HG02642 (cell line): ENCODE data around the gene RLF.

Experiments
- ATAC-seq: cut with Tn5 transposase; IDR thresholded peaks from one replicate; pipeline ENCODE4 v1.9.1; 2021; ENCODE audit warnings: mild to moderate bottlenecking; ENCODE audit not compliant: unreplicated experiment, poor library complexity

The RLF gene

DNA sequence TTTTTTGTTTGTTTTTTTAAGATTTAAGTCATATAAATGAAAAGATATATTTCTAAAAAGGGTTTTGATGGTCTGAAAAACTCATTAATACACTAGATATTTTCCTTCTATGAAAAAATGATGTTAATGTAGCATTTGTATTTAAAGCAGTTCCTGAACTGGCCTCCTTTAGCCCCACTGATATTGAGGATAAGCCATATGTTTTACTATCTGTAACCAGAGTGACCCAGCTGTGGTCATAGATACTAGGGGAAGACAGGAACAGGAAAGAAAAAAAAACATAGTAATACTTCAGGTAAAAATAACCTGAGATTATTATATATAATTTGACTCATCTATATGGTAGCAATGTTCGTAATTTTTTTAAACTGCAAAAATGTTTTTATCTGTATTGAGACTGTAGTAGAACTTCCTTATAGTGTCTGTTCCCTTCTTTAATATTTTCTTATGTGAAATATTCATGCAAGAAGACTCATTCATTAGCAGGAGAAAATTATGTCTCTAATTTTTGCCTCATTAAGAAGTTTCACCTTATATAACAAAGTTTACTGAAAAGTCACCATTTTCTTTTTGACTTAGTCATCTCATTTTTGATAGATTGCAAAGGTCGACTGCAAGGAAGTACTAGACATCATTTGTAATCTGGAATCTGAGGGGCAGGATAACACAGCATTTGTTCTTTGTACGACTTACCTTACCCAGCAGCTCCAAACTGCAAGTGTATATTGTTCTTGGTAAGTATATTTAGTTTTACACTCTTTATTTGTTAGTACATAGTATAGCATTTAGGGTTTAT lies 61.0 kb downstream of the RLF start:
- no peak for ATAC-seq

DNA sequence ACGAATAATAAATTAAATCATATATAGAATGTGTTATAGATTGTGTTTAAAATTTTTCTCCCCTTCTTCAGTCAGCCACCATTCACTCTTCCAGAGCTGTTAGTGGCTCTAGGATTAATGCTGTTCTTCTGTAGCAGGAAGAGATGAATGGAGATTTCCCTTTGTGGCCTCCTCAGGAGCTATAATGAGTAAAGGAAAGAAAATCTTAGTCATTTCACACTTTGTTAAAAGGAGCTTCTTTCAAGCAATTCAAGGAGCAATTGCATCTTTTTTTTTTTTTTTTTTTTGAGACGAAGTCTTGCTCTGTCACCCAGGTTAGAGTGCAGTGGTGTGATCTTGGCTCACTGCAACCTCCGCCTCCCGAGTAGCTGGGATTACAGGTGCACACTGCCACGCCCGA lies 62.9 kb downstream of the RLF start:
- ATAC-seq: no peak

DNA sequence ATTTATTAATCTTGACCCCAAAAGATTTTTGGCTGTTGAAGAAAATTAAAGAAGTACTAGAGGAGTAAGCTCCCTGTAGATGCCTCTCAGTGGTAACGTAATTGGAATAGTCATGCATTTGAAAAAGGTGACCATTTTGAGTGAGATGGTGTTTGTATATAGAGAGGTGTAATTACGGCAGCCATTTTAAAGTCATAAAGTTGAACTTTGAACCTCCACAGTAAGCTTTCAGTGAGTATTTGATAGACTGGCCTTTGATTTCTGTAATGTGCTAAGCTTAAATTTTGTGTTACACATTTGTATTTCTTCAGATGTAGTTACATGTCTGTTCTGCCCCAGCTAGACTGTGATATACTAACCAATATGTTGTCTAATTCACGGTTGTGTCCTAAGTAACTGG lies 65.0 kb downstream of the RLF start:
- ATAC-seq: no peak

DNA sequence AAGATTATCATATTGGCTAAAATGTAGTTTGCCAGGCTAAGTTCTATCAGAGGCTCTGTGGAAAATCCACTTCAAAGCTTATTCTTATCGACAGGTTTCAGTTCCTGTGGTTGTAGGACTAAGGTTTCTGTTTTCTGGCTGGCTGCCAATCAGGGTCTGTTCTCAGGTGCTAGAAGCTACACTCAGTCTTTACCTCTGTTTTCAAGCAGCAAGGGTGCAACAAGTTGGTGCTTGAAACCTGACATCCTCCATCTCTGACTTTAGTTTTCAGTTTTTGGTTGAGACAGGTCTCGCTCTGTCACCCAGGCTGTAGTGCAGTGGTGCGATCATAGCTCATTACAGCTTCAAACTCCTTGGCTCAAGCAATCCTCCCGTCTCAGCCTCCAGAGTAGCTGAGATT lies 71.3 kb downstream of the RLF start:
- peak; percentile 86 for ATAC-seq

DNA sequence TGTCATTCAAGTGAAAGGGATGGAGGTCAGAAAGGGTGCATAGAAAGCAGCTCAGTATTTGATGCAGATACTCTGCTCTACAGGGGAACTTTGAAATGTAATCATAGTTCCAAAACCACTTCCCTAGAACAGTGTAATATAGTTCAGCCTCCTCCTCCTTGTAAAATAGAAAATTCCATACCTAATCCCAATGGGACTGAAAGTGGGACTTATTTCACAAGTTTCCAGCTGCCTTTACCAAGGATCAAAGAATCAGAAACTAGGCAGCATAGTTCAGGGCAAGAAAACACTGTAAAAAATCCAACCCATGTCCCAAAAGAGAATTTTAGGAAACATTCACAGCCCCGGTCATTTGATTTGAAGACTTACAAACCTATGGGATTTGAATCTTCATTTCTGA lies 78.4 kb downstream of the RLF start:
- no peak for ATAC-seq

DNA sequence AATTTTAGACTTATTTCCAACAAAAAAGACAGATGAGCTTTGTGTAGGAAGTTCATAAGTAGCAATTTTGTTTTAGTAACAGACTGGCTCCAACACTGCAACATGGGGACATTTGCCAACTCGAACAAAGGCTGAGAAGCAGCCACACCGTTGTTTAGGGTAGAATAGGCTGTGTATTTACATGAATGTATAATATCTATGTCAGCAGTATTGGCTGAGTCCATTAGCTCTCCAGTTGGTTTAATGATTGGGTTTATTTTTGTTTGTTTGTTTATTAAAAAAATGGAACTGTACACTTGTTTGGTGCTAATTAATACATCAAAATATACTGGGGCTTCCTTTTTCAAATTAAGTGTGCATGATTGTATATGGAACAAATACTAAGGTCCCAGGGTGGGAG lies 79.2 kb downstream of the RLF start:
- ATAC-seq: no peak

DNA sequence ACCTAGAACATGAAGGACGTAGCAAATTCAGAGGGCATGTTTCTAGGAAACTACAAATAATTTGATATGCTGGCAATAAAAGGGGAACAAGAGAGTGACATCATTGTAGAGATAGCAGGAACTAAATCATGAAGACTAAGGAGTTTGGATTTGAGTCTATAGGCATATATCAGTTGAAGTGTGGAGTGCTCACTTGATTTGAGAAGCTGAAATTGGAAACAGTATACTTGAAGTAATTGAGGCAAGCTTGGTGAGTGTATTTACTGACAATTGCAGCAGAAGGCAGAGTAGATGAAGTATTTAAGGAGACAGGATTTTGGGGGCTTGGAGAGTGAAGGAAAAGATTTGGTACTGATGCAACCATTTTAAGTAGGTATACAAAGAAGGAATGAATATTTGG lies 80.2 kb downstream of the RLF start:
- ATAC-seq: peak; percentile 9

DNA sequence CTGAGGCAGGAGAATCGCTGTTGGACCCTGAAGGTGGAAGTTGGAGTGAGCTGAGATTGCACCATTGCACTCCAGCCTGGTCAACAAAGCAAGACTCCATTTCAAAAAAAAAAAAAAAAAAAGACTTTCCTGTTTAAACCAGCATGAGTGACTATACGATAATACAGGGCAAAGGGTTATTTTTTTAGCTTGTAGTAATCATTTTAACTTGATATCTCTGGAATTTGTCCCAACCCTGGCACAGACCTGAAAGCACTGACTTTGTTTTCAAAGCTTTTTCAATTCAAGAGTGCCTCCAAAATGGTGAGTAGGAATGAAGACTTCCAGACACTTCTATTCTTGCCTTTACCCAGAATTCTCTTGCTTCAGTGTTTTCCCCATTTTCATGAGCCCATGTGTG lies 82.2 kb downstream of the RLF start:
- ATAC-seq: no peak

DNA sequence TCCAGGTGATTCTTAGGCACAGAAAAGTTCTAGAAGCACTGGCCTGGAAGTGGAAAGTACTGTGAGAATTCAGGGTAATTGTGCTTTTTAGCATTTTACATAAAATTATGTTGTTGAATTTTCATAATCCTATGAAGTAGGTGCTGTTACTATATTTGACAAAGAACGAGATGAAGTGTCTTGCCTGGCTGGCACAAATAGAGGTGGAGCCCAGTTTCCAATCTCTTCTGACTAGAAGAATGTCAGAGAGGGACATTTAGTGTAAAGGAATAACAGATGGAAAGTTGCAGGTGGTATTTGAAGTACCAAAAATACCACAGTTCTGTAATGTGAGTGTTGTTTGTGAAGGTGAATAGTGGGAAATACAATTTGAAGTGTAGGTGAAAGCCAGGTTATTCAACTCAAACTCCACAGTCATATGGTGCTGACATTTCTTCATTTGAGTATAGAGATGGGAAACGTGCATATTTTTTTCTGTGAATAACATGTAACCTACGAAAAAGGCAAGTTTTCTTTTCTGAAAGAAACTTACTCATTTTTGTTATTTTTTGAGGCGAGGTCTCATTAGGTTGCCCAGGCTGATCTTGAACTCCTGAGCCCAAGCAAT lies 83.1 kb downstream of the RLF start:
- no peak for ATAC-seq

DNA sequence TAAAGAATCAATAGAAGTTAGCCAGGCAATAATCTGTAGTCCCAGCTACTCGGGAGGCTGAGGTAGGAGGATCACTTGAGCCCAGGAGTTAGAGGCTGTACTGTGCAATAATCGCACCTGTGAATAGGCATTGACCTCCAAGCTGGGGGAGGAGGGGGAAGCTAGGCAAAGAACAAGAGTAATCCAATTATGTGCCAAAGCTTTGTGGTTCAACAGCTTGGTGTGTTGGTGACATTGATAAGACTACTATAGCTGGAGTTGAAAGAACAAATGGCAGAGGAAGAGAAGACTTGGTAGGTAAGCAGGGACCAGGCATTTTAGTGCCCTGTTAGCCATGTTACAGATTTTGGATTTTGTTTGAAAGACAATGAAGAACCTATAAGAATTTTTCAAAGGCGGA lies 84.5 kb downstream of the RLF start:
- ATAC-seq: no peak

DNA sequence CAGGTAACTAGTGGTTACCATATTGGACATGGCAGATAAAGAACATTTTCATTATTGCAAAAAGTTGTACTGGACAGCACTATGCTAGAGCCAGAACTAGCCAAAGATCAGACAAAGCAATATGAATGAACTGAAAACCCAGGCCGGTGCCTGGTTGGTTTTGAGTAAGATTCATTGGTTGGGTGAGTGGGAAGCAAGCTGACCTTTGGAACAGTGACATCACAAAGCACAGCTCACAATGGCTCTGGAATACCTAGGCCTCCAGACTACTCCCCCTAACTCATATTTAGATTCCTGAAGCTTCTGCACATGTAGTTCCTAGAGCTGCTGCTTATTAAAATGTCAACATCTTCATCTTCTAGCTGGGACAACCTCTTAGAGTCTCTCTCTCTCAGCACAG lies 86.5 kb downstream of the RLF start, which contains the start of gene TMCO2:
Gene TMCO2 (plus strand): TSS at position 283 of the 400 bp plus-strand sequence. CDS start 57 bp downstream, at position 340.
- ATAC-seq: no peak

DNA sequence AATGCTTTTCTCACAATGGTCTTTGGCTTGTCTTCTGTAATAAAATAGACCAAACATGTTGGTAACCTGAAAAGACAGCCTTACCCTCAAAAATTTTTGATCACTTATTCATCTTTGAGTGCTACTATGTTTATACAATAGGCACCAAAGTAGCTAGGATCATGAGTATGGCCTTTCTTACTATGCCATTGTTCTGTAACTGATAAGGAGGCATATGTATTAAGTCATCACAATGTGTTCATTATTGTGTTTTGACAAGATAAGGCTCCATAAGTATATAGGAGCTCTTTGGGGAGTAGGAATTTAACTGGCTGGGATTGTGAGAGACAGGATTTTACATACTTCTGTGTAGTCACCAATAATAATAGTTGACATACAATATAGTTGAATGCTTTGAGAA lies 87.2 kb downstream of the RLF start:
- no peak for ATAC-seq

DNA sequence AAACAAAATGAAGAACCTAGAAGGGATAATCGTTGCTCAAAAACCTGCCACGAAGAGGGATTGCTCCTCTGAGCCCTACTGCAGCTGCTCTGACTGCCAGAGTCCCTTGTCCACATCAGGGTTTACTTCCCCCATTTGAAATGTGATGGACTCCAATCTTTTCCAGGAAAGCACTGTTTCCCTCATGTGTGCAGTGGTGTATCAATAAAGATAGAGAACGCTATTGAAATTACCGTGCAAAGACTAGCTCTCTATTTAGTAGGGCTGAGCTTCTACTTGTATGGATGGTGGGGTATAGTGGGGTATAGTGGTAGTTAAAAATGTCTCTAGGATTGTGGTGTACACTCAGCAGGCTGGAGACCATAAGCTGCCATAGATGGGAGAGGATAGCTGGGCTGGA lies 90.3 kb downstream of the RLF start:
- no peak for ATAC-seq

DNA sequence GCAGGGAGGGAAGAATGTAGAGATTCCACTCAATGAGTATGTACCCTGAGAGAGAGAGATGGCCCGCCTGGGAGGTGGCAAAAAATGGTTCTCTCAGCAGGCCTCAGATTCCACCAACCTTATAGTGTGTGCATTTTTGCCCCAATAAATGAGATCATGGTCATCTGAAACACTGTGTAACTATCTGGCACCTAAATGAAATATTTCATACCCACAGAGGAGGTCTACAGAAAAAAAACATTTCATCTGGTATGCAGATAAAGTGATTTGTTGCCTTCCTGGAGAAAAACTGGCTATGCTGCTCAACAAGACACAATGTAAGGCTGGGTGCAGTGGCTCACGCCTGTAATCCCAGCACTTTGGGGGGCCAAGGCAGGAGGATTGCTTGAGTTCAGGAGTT lies 91.4 kb downstream of the RLF start:
- ATAC-seq: no peak

DNA sequence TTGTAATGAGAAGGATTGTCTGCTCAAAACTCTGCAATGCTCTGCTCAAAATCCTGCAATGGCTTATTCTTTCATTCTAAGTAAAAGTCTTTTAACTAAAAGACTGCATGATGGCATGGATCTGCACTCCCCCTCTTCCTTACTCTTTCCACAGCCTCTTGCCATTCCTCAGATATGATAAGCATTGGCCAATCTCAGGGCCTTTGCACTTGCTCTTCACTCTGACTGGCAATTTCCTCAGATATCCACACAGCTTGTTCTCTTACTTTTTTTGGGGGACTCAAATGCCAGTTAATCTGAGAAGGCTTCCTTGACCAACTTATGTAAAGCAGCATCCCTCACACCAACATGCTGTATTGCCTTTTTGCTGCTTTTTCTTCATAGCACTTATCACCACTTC lies 94.0 kb downstream of the RLF start:
- ATAC-seq: no peak

DNA sequence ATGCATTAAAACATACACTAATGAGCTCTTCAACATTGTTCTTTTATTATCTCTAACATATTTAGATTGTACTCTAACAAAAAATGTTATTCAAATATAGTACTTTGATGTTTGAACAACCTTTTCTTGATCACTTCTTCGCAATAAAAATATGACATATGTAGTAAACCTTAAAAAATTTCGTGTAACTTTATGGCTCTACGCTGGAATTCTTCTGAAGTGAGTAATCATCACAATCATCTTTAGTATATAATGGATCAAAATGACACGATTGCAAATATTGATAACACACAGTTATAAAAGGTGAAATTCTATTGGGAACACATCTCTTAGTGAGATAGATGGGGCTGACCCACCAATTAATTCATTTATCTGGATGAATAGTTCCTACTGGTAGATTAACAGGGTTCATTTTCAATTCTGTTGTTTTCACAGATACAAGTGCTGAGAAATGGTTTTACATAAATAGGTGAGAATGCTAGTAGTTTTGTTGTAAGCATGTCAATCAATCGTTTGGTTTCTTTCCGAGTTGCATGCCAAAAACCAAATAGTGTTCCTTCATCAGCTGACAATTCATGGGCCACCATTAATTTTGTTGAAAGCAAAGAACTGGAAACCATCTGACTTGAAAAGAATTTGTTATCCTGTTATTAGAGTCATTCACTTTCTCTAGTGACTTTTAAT lies 95.4 kb downstream of the RLF start:
- no peak for ATAC-seq

DNA sequence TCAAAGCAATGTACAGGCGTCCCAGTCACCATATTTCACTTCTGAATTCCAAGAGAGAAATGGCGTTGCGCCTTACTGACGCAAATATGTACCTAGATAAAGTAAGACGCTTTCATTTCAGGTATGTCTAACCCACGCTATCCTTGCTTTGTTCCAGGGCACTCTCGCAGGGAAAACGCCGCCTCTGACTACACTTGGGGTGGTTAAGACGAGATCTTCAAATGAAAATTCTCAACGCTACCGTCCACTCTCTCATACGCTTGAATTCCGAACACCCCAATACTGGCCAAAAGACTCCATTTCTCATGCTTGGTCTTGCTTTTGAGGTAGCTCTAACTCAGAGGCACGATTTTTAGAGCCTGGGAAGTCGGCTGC lies 96.1 kb downstream of the RLF start:
- ATAC-seq: peak; percentile 1

DNA sequence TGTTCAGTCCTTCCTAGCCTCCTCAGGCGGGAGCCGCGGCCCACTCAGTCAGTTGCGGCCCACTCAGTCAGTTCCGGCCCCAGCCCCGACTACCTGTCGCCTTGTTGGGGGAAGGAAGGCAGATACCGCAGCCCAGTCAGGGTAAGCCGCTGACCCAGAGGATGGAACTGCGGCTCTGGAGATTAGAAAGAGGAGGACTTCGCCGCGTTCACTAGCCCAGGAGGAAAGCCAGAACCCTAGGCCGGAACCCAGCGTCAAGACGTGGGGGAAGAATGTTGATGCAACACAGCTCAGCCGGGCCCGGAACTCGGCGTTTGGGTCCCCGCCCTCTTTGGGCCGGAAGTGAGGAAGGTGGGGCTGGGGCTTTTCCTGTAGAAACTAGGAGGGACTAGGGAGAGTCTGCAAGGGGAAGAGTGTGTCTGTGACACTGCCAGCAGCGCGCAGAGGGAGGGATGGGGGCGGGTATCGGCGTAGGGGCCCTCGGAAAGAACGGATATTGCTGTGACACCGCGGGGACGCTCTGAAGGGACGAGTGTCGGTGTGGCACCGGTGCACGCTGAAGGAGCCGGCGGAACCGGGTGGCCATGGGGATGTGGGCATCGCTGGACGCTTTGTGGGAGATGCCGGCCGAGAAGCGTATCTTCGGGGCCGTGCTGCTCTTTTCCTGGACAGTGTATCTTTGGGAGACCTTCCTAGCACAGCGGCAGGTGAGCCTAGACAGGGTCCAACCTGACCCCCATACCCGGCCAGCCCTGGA lies 96.7 kb downstream of the RLF start, which contains the start of gene ZMPSTE24:
Gene ZMPSTE24 (plus strand): TSS at position 549 of the 757 bp plus-strand sequence. CDS start 36 bp downstream, at position 585.
- peak; percentile 93 for ATAC-seq

DNA sequence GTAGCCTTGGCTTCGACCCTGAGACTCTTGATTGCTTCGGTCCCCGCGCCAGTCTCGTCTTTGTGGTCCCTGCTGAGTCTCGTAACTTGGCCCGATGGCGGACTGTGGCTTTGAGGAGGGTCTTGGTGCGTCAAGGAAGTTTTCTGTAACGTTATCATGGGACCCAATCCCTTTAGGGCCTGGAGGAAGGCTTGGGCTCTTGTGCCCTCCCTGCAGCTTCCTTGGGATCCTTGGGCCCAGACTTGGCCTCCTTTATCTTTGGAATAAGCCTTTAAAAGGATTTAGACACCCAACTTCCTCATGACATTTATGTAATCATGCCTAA lies 97.2 kb downstream of the RLF start:
- ATAC-seq: no peak

DNA sequence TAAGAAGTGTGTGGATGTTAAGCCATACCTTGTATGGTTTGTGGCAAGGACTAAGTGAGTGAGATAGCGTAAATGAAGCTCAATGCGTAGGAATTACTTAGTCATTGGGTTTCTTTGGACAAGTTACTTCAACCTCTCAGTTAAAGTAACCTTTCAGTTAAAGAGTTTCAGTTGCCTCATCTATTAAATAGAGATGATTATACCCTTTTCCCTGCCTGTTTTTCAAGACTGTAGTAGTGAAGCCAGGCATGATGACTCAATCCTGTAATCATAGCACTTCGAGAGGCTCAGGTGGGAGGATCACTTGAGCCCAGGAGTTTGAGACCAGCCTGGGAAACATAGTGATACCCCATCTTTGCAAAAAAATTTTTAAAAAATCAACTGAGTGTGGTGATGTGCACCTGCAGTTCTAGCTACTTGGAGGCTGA lies 103.2 kb downstream of the RLF start:
- ATAC-seq: no peak

DNA sequence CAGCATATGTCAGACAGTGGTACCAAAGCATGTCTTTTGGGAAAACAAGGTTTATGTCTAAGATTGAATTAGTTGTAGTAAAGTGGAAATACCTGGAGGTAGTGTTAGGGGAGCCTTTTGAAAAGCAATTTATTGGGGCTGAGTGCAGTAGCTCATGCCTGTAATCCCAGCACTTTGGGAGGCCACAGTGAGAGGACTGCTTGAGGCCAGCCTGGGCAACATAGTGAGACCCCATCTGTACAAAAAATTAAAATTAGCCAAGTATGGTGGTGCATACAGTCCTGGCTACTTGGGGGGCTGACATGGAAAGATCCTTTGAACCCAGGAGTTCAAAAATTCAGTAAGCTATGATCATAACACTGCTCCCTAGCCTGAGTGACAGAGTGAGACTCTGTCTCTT lies 104.1 kb downstream of the RLF start:
- ATAC-seq: no peak
